ENCODE data around the gene CHD5. TPM values are rescaled to one million over a fixed set of nuclear protein-coding genes. Genes with fewer than 3 reads are reported as not detected.

CHD5 gene
- polyA plus RNA-seq, 1 donor from 2014 or later = 22.0 TPM

- no peak overlapping the region for H3K4me3 ChIP-seq (ENCODE audit: low read length)
- no peaks in the 10 kb centered on the region for H3K79me2 ChIP-seq (replicated peaks; ENCODE audit: insufficient read depth, low read length)
- no peaks in the 10 kb centered on the region for H3F3A ChIP-seq (ENCODE audit: insufficient read depth, low read length, poor library complexity, severe bottlenecking)
- no peaks in the 10 kb centered on the region for H3K36me3 ChIP-seq (ENCODE audit: insufficient read depth, low read length)
- no peak overlapping the region for H3K9ac ChIP-seq (ENCODE audit: low read length)
- H3K27me3 ChIP-seq (ENCODE audit: insufficient read depth, low read depth, low read length) = no peaks in the 10 kb centered on the region
- H3K9me2 ChIP-seq (ENCODE audit: insufficient read depth, low read length) = no peaks in the 10 kb centered on the region
- H2AFZ ChIP-seq (ENCODE audit: low read depth, low read length) = no peak overlapping the region
- H4K20me1 ChIP-seq (ENCODE audit: insufficient read depth) = no peaks in the 10 kb centered on the region
- H3K27ac ChIP-seq (ENCODE audit: low read length) = no peak overlapping the region
- no peak overlapping the region for H3K4me2 ChIP-seq (ENCODE audit: low read length)
- TF ChIP-seq EP300 (conservative IDR thresholded peaks at IDR 0.05; ENCODE audit: poor library complexity, severe bottlenecking) (no peak), SMC3 (conservative IDR thresholded peaks at IDR 0.05; ENCODE audit: poor library complexity) (no peak), EZH2 (IDR thresholded peaks at IDR 0.05; ENCODE audit: borderline replicate concordance, insufficient read depth, low read length, poor library complexity, severe bottlenecking) (no peak), CTCF (IDR thresholded peaks at IDR 0.05; ENCODE audit: poor library complexity, severe bottlenecking) (no peak), REST (IDR thresholded peaks at IDR 0.05; ENCODE audit: borderline replicate concordance) (no peak), POLR2AphosphoS5 (IDR thresholded peaks at IDR 0.05) (no peak), TAF1 (IDR thresholded peaks at IDR 0.05; ENCODE audit: low read depth) (no peak), RAD21 (conservative IDR thresholded peaks at IDR 0.05) (no peak), MXI1 (conservative IDR thresholded peaks at IDR 0.05; ENCODE audit: poor library complexity, severe bottlenecking) (no peak)
- no peaks in the 10 kb centered on the region for H3K9me3 ChIP-seq (ENCODE audit: low read length)
These were observed 79.0 kb downstream of the CHD5 start for GRCh38 chr1:6100861-6101783.

- TF ChIP-seq TAF1 (IDR thresholded peaks at IDR 0.05; ENCODE audit: low read depth) = no peak
- no peak for TF ChIP-seq REST (IDR thresholded peaks at IDR 0.05; ENCODE audit: borderline replicate concordance)
- TF ChIP-seq SMC3 (conservative IDR thresholded peaks at IDR 0.05; ENCODE audit: poor library complexity) = no peak
- TF ChIP-seq POLR2AphosphoS5 (IDR thresholded peaks at IDR 0.05) = no peak
- TF ChIP-seq EZH2 (IDR thresholded peaks at IDR 0.05; ENCODE audit: borderline replicate concordance, insufficient read depth, low read length, poor library complexity, severe bottlenecking) = no peak
- TF ChIP-seq EP300 (conservative IDR thresholded peaks at IDR 0.05; ENCODE audit: poor library complexity, severe bottlenecking) = no peak
- TF ChIP-seq CTCF (IDR thresholded peaks at IDR 0.05; ENCODE audit: poor library complexity, severe bottlenecking) = no peak
- TF ChIP-seq RAD21 (conservative IDR thresholded peaks at IDR 0.05) = no peak
- no peak for TF ChIP-seq MXI1 (conservative IDR thresholded peaks at IDR 0.05; ENCODE audit: poor library complexity, severe bottlenecking)
- H3K36me3 ChIP-seq (ENCODE audit: insufficient read depth, low read length) = no peaks in the 10 kb centered on the region
These were observed 80.0 kb downstream of the CHD5 start for GRCh38 chr1:6099787-6100765.

More at GRCh38 chr1:6099787-6100765, 80.0 kb downstream of the CHD5 start:
- no peaks in the 10 kb centered on the region for H3K9me3 ChIP-seq (ENCODE audit: low read length)
- H3K27me3 ChIP-seq (ENCODE audit: insufficient read depth, low read depth, low read length) = no peaks in the 10 kb centered on the region
- no peaks in the 10 kb centered on the region for H3K79me2 ChIP-seq (replicated peaks; ENCODE audit: insufficient read depth, low read length)
- no peak overlapping the region for H3K9ac ChIP-seq (ENCODE audit: low read length)
- no peak overlapping the region for H3K4me3 ChIP-seq (ENCODE audit: low read length)
- no peaks in the 10 kb centered on the region for H3K9me2 ChIP-seq (ENCODE audit: insufficient read depth, low read length)
- H3F3A ChIP-seq (ENCODE audit: insufficient read depth, low read length, poor library complexity, severe bottlenecking) = no peaks in the 10 kb centered on the region
- no peak overlapping the region for H3K4me2 ChIP-seq (ENCODE audit: low read length)
- H4K20me1 ChIP-seq (ENCODE audit: insufficient read depth) = no peaks in the 10 kb centered on the region
- H2AFZ ChIP-seq (ENCODE audit: low read depth, low read length) = no peak overlapping the region
- no peak overlapping the region for H3K27ac ChIP-seq (ENCODE audit: low read length)

Data from neural cell (in vitro differentiated cells).